ENCODE results near the gene CLK4.

GRCh38 chr5:178590924-178591423, 35.9 kb downstream of the CLK4 start:
- TF ChIP-seq EZH2 (IDR thresholded peaks at IDR 0.05): no peak
- no peak for TF ChIP-seq POLR2AphosphoS5 (IDR thresholded peaks at IDR 0.05; ENCODE audit: borderline replicate concordance, low read depth, low read length)

Measured in SK-N-MC (cell line).